ENCODE results near the gene RAB5IF.

GRCh38 chr20:36644706-36645095, 39.1 kb downstream of the RAB5IF start:
- TF ChIP-seq MXI1 (conservative IDR thresholded peaks at IDR 0.05; ENCODE audit: poor library complexity, severe bottlenecking) (no peak), EP300 (conservative IDR thresholded peaks at IDR 0.05; ENCODE audit: poor library complexity, severe bottlenecking) (no peak), POLR2AphosphoS5 (IDR thresholded peaks at IDR 0.05) (no peak), REST (IDR thresholded peaks at IDR 0.05; ENCODE audit: borderline replicate concordance) (no peak), TAF1 (IDR thresholded peaks at IDR 0.05; ENCODE audit: low read depth) (no peak)
- TF ChIP-seq, protein P1, sequence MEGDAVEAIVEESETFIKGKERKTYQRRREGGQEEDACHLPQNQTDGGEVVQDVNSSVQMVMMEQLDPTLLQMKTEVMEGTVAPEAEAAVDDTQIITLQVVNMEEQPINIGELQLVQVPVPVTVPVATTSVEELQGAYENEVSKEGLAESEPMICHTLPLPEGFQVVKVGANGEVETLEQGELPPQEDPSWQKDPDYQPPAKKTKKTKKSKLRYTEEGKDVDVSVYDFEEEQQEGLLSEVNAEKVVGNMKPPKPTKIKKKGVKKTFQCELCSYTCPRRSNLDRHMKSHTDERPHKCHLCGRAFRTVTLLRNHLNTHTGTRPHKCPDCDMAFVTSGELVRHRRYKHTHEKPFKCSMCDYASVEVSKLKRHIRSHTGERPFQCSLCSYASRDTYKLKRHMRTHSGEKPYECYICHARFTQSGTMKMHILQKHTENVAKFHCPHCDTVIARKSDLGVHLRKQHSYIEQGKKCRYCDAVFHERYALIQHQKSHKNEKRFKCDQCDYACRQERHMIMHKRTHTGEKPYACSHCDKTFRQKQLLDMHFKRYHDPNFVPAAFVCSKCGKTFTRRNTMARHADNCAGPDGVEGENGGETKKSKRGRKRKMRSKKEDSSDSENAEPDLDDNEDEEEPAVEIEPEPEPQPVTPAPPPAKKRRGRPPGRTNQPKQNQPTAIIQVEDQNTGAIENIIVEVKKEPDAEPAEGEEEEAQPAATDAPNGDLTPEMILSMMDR (IDR thresholded peaks at IDR 0.05; ENCODE audit: poor library complexity, severe bottlenecking) = no peak
